ENCODE data around the gene CAPN7. TPM values are rescaled to one million over a fixed set of nuclear protein-coding genes. Genes with fewer than 3 reads are reported as not detected.
A peak's percentile ranks its signal among the peaks of the same experiment; 100 is the strongest.

The CAPN7 gene
- polyA plus RNA-seq, 3 donors, result 11.7 to 20.8 (median 14.7) TPM

DNA sequence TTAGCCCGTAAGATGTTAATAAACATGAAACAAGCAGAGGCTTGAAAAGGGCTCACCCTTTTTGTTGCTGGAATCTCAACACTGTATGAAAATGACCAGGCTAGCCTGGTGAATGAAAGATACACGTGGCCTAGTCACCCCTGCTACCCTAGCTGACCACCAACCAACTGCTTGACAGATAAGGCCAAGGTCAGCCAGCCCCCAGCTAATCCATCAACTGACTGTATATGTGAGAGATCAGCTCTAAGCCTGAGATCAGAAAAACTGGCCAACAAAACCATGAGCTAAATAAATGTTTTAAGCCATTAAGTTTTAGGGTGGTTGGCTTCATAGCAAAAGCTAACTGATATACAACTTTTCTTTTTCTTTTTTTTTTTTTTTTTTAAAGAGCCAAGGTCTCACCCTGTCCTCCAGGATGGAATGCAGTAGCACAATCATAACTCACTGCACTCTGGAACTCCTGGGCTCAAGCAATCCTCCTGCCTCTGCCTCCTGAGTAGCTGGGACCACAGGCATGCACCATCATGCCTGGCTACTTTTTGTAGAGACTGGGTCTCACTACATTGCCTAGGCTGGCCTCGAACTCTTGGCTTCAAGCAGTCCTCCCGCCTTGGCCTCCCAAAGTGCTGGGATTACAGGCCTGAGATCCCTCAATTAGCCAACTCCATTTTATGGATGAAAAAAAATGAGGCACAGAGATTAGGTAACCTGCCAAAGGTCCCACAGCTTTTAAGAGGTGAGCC, 91.7 kb downstream of the CAPN7 start:
- TF ChIP-seq, protein P1, sequence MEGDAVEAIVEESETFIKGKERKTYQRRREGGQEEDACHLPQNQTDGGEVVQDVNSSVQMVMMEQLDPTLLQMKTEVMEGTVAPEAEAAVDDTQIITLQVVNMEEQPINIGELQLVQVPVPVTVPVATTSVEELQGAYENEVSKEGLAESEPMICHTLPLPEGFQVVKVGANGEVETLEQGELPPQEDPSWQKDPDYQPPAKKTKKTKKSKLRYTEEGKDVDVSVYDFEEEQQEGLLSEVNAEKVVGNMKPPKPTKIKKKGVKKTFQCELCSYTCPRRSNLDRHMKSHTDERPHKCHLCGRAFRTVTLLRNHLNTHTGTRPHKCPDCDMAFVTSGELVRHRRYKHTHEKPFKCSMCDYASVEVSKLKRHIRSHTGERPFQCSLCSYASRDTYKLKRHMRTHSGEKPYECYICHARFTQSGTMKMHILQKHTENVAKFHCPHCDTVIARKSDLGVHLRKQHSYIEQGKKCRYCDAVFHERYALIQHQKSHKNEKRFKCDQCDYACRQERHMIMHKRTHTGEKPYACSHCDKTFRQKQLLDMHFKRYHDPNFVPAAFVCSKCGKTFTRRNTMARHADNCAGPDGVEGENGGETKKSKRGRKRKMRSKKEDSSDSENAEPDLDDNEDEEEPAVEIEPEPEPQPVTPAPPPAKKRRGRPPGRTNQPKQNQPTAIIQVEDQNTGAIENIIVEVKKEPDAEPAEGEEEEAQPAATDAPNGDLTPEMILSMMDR (IDR thresholded peaks at IDR 0.05), result no peak
- Histone ChIP-seq H3K9ac (ENCODE audit: insufficient read depth, low read length, poor library complexity, severe bottlenecking) (no peak overlapping the region), H3K79me2 (ENCODE audit: insufficient read depth, low read length) (peaks cover 33% of the 10 kb centered on the region), H3K4me2 (replicated peaks; ENCODE audit: extremely low read depth, low read length, poor library complexity, severe bottlenecking) (no peak overlapping the region), H2AFZ (ENCODE audit: insufficient read depth, low read depth, low read length, poor library complexity, severe bottlenecking) (no peak overlapping the region), H4K20me1 (ENCODE audit: insufficient read depth, low read length) (no peaks in the 10 kb centered on the region), H3K36me3 (replicated peaks in 1 of 2; ENCODE audit: control insufficient read depth in 1 of 2, insufficient read depth in 2 of 2, low read length in 2 of 2) (peaks cover 6 to 16% of the 10 kb centered on the region in 2 donors), H3K4me1 (ENCODE audit: control insufficient read depth in 1 of 2, insufficient read depth in 2 of 2, low read length in 2 of 2) (peaks cover 69 to 78% of the 10 kb centered on the region in 2 donors), H3K27ac (ENCODE audit: low read depth in 1 of 2, low read length in 2 of 2) (peak overlapping the region in 1 of 2 donors; percentile 99), H3K9me3 (replicated peaks in 1 of 2; ENCODE audit: control insufficient read depth in 1 of 2, insufficient read depth in 1 of 2, low read length in 2 of 2) (no peaks in the 10 kb centered on the region), H3K4me3 (replicated peaks in 1 of 3; ENCODE audit: low read depth in 2 of 3, low read length in 3 of 3) (no peak overlapping the region), H3K27me3 (ENCODE audit: control insufficient read depth in 2 of 2, insufficient read depth in 2 of 2, low read length in 2 of 2) (no peaks in the 10 kb centered on the region)
- Mint-ChIP-seq H3K27ac (peak overlapping the region in 6 of 7 donors; percentile 26 to 99 (median 74)), H3K27me3 (ENCODE audit: low read depth in 3 of 3) (peaks cover 0 to 7% (median 6%) of the 10 kb centered on the region in 3 donors), H3K9me3 (peaks cover 0 to 7% (median 2%) of the 10 kb centered on the region in 7 donors), H3K4me1 (peaks cover 69% of the 10 kb centered on the region), H3K4me3 (no peak overlapping the region), H3K36me3 (peaks cover 48 to 54% of the 10 kb centered on the region in 2 donors)
- 100% methylated on average over 1 of the region's 4 CpGs for WGBS (ENCODE audit: insufficient coverage)
- intact Hi-C loops (cut with micrococcal nuclease), result loop anchor here (5.0 kb wide), 1 partner anchor 35 kb away; the partner anchor contains the start of gene SH3BP5 (in 2 of the 2)
- DNase-seq, result no peak

DNA sequence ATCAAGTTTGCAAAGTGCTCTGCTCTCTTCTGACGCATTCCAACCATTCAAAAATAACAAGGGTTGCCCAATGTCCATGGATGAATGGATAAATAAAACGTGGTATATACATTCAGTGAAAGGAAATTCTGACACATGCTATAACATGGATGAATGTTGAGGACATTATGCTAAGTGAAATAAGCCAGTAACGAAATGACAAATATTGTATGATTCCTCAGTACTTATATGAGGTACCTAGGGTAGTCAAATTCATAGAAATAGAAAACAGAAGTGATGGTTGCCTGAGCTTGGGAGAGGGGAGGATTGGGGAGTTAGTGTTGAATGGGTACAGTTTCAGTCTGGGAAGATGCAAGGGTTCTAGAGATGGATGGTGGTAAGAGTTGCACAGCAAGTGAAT, 92.5 kb downstream of the CAPN7 start:
- H3K27ac ChIP-seq (ENCODE audit: low read depth in 1 of 2, low read length in 2 of 2), result no peak overlapping the region
- H4K20me1 ChIP-seq (ENCODE audit: insufficient read depth, low read length), result no peaks in the 10 kb centered on the region
- peaks cover 62 to 70% of the 10 kb centered on the region in 2 donors for H3K4me1 ChIP-seq (ENCODE audit: control insufficient read depth in 1 of 2, insufficient read depth in 2 of 2, low read length in 2 of 2)
- TF ChIP-seq, protein P1 (IDR thresholded peaks at IDR 0.05), result no peak
- H3K36me3 ChIP-seq (replicated peaks in 1 of 2; ENCODE audit: control insufficient read depth in 1 of 2, insufficient read depth in 2 of 2, low read length in 2 of 2), result peaks cover 13 to 23% of the 10 kb centered on the region in 2 donors
- 100% methylated on average over 1 of the region's 3 CpGs for WGBS (ENCODE audit: insufficient coverage)
- H3K27me3 Mint-ChIP-seq (ENCODE audit: low read depth in 3 of 3), result peaks cover 0 to 11% (median 7%) of the 10 kb centered on the region in 3 donors
- H3K4me3 Mint-ChIP-seq, result no peak overlapping the region
- no peaks in the 10 kb centered on the region for H3K27me3 ChIP-seq (ENCODE audit: control insufficient read depth in 2 of 2, insufficient read depth in 2 of 2, low read length in 2 of 2)
- H3K9me3 ChIP-seq (replicated peaks in 1 of 2; ENCODE audit: control insufficient read depth in 1 of 2, insufficient read depth in 1 of 2, low read length in 2 of 2), result no peaks in the 10 kb centered on the region
- no peak overlapping the region for H2AFZ ChIP-seq (ENCODE audit: insufficient read depth, low read depth, low read length, poor library complexity, severe bottlenecking)
- no peak overlapping the region for H3K9ac ChIP-seq (ENCODE audit: insufficient read depth, low read length, poor library complexity, severe bottlenecking)
- no peak overlapping the region for H3K4me3 ChIP-seq (replicated peaks in 1 of 3; ENCODE audit: low read depth in 2 of 3, low read length in 3 of 3)
- peak overlapping the region in 4 of 7 donors; percentile 0 to 46 (median 2) for H3K27ac Mint-ChIP-seq
- H3K79me2 ChIP-seq (ENCODE audit: insufficient read depth, low read length), result peaks cover 27% of the 10 kb centered on the region
- intact Hi-C loops (cut with micrococcal nuclease), result loop anchor here (5.0 kb wide), 1 partner anchor 34 kb away; the partner anchor contains the start of gene SH3BP5 (in 2 of the 2)
- H3K36me3 Mint-ChIP-seq, result peaks cover 52 to 54% of the 10 kb centered on the region in 2 donors
- peaks cover 0 to 7% (median 2%) of the 10 kb centered on the region in 7 donors for H3K9me3 Mint-ChIP-seq
- no peak for DNase-seq
- peaks cover 62% of the 10 kb centered on the region for H3K4me1 Mint-ChIP-seq
- H3K4me2 ChIP-seq (replicated peaks; ENCODE audit: extremely low read depth, low read length, poor library complexity, severe bottlenecking), result no peak overlapping the region
